ENCODE measurements around the gene EID2.

GRCh38 chr19:39582442-39582841, 42.5 kb upstream of the EID2 start:
- TF ChIP-seq CTCF (IDR thresholded peaks at IDR 0.05) = no peak
- TF ChIP-seq POLR2A (IDR thresholded peaks at IDR 0.05) = no peak
- TF ChIP-seq EP300 (IDR thresholded peaks at IDR 0.05) = no peak
- TF ChIP-seq POLR2AphosphoS5 (IDR thresholded peaks at IDR 0.05) = no peak
